GM06990 (cell line): ENCODE results near the gene CREG2.

Experiments
- DNase-seq: peaks from one replicate; pipeline ENCODE4 v3.0.0-alpha.2; 2011; ENCODE audit not compliant: insufficient read length; ENCODE audit errors: extremely low read depth
- H3K27me3 ChIP-seq: replicated peaks from 2 replicates; pipeline ENCODE4 v1.6.0; 2011; ENCODE audit warnings: low read length; ENCODE audit not compliant: control insufficient read depth, insufficient read depth
- H3K36me3 ChIP-seq: 2 replicates; pipeline ENCODE4 v1.5.1; 2011; ENCODE audit warnings: low read length; ENCODE audit not compliant: control insufficient read depth, insufficient read depth
- H3K4me3 ChIP-seq: replicated peaks from 2 replicates; pipeline ENCODE4 v1.5.1; 2011; ENCODE audit warnings: low read depth, mild to moderate bottlenecking, control low read depth, low read length
- TF ChIP-seq, protein P1 (sequence below): IDR thresholded peaks from 2 replicates; pipeline ENCODE4 v1.5.1; 2011; ENCODE audit warnings: low read length, control low read depth, mild to moderate bottlenecking, inconsistent platforms; ENCODE audit not compliant: insufficient read depth, poor library complexity, severe bottlenecking

The CREG2 gene, protein sequence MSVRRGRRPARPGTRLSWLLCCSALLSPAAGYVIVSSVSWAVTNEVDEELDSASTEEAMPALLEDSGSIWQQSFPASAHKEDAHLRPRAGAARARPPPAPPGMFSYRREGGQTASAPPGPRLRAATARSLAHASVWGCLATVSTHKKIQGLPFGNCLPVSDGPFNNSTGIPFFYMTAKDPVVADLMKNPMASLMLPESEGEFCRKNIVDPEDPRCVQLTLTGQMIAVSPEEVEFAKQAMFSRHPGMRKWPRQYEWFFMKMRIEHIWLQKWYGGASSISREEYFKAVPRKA

DNA sequence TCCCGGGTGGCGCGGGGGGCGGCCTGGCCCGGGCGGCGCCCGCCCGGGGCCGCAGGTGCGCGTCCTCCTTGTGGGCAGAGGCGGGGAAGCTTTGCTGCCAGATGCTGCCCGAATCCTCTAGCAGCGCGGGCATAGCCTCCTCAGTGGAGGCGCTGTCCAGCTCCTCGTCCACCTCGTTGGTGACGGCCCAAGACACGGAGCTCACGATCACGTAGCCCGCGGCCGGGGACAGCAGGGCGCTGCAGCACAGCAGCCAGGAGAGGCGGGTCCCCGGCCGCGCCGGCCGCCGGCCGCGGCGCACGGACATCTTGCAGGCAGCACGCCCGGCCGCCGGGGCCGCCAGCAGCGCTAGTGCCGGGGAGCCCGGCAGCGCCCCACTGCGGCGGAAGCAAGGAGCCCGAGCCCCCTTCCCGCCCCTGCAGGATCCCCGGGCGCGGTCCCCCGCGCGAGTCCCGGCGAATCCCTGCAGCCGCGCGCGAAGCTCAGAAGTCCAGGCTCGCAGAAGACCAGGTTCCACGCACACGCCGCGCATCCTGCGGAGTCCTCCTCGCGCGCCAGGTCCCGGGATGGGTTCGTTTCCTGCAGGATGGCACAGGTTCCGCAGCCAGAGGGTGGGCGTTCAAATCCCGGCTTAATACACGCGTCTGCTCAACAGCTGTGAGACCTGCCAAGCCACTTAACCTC, at the start of gene CREG2:
CREG2 (minus strand) TSS at position 353 of the 684 bp plus-strand sequence; CDS start at position 307, 46 bp downstream.
- Histone ChIP-seq H3K4me3 (no peak within 1 kb of the TSS), H3K27me3 (peaks cover 4% of the 10 kb centered on the region; the same call in 1 of the 2 replicates)
- TF ChIP-seq, protein P1, sequence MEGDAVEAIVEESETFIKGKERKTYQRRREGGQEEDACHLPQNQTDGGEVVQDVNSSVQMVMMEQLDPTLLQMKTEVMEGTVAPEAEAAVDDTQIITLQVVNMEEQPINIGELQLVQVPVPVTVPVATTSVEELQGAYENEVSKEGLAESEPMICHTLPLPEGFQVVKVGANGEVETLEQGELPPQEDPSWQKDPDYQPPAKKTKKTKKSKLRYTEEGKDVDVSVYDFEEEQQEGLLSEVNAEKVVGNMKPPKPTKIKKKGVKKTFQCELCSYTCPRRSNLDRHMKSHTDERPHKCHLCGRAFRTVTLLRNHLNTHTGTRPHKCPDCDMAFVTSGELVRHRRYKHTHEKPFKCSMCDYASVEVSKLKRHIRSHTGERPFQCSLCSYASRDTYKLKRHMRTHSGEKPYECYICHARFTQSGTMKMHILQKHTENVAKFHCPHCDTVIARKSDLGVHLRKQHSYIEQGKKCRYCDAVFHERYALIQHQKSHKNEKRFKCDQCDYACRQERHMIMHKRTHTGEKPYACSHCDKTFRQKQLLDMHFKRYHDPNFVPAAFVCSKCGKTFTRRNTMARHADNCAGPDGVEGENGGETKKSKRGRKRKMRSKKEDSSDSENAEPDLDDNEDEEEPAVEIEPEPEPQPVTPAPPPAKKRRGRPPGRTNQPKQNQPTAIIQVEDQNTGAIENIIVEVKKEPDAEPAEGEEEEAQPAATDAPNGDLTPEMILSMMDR: no peak

DNA sequence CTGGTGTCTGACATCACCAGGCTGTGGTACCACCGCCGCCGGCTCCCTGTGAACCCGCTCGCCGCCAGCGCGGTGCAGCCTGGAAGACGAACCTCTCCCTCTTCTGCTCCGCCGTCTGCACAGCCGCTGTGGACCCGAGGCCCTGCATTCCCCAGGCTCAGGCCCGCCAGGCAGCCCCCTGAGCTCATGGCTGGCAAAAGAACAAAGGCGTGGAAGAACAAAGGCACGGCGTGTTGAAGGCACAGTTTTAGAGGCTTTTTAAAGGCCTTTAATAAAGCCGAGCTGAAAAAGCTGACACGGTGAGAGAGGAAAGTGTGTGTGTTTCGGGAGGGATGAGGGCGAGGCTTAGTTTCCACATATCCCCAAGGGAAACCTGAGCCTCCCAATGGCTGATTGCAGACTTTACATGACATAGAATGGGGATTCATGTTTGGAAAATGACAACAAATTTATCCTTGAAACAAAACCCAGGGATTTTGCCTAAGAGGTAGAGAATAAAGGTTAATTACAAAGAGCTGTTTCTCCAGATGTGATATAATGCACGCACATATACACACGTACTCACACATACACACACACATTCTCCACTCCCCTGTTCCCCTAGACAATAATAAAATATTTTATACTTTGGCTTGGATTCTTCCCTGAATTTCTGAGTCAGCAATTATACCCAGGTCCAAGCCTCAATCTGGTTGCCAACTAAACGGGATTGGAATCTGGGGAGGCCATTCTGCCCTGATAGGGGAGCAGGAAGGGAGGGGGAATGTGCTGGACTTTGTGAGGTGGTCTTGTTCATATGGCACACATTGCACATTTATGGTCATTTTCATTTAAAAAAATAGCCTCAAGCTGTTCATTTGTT, 47.9 kb upstream of the CREG2 start:
- DNase-seq: no peak
- TF ChIP-seq, protein P1: no peak
- Histone ChIP-seq H3K4me3 (no peak overlapping the region), H3K36me3 (no peaks in the 10 kb centered on the region), H3K27me3 (peaks cover 3% of the 10 kb centered on the region)

More for the DNA sequence above, at the start of gene CREG2:
- DNase-seq: peak; percentile 26
- H3K36me3 ChIP-seq: no peaks in the 10 kb centered on the region

DNA sequence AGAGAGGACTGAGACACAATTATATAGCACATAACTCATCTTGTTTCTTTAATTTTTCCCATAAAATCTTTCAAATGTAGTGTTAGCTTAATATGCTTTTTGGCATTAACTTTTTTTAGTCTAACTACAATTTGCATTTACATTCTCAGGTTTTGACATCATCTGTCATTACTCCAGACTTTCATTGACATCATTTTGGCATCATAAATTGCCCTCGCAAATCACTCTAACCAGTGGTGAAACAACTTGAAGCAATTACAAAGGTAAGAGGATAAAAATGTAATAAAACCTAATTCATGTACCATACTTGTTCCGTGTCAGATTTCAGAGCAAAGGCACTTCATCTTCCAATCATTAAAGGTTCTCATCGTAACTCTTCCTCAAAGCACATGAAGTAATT, 46.2 kb upstream of the CREG2 start:
- no peak overlapping the region for H3K4me3 ChIP-seq
- TF ChIP-seq, protein P1: no peak
- no peak for DNase-seq

DNA sequence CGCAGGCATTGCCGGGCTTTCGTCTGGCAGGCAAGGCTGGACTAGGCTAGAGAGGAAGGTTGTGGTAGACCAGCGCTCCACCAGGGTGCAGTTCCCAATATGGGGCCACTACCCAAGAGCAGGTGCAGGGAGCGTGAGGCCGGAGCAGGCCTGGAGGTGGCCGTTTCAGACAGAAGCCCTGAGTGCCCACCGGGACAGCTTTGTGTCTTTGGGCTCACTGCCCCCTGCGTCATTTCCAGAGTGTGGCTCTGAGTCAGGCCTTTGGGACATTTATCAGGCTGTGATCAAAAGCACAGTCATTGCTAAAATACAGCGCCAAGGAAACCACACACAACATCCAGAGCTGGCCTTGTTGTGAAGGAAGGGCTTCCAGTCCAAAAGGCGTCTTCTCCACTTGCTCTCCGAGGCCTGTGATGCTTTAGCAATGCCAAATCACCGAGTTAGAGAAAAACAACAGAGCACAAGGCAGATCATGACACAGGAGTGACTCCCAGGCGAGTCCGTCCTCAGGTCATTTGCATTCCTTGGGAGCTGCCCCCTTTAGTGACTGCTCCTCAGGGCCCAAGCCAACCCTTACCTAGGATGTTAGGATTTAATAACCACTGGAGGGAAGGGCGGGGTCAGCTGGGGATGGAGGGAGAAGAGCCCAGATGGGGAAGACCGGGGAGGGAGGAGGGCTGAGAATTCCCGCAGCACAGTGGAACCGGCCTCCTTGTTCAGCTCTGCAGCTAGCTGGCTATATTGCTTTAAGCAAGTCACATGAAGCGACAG, 45.3 kb upstream of the CREG2 start:
- no peak for DNase-seq
- TF ChIP-seq, protein P1: no peak
- H3K4me3 ChIP-seq: no peak overlapping the region
- no peaks in the 10 kb centered on the region for H3K36me3 ChIP-seq
- H3K27me3 ChIP-seq: peaks cover 3% of the 10 kb centered on the region

More for the DNA sequence above, 46.2 kb upstream of the CREG2 start:
- Histone ChIP-seq H3K27me3 (peaks cover 3% of the 10 kb centered on the region), H3K36me3 (no peaks in the 10 kb centered on the region)

DNA sequence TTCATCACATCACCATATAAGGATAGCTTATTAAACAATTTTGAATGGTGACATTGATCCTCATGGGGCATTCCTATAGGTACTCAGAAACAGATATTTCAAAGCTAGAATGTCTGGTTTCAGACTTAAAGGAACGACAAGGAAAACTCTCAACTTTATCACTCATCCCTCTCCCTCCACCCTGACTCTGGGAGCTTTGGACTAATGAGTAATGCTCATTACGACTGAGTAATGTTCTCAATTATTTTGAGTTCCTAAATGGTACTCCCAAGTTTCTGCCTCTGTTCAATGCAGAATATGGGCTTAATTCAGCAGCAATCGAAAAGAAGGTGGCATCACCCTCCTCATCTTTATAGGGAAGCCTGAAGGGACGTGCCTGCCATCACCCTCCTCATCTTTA, 44.2 kb upstream of the CREG2 start:
- TF ChIP-seq, protein P1: no peak
- H3K36me3 ChIP-seq: no peaks in the 10 kb centered on the region
- peaks cover 1% of the 10 kb centered on the region; the same call in 1 of the 2 replicates for H3K27me3 ChIP-seq
- no peak for DNase-seq
- H3K4me3 ChIP-seq: no peak overlapping the region
